Measurements from ENCODE around the gene POU6F2. TPM values are rescaled to one million over a fixed set of nuclear protein-coding genes. Genes with fewer than 3 reads are reported as not detected.

POU6F2 gene
- total RNA-seq, 1 experiment from 2014 or later, result 2.9 TPM

GRCh38 chr7:39399986-39400385 is 422.3 kb downstream of the POU6F2 start (continued):
- no peak for TF ChIP-seq AR (CRISPR knock-in tag; IDR thresholded peaks at IDR 0.05)
- TF ChIP-seq PRRX2 (CRISPR knock-in tag; IDR thresholded peaks at IDR 0.05), result no peak
- no peak for TF ChIP-seq MAX (CRISPR knock-in tag; IDR thresholded peaks at IDR 0.05)
- TF ChIP-seq EMX1 (CRISPR knock-in tag; IDR thresholded peaks at IDR 0.05), result no peak
- TF ChIP-seq CREM (CRISPR knock-in tag; IDR thresholded peaks at IDR 0.05), result no peak
- TF ChIP-seq TP53 (CRISPR knock-in tag; IDR thresholded peaks at IDR 0.05), result no peak
- no peak for TF ChIP-seq OVOL2 (CRISPR knock-in tag; IDR thresholded peaks at IDR 0.05; ENCODE audit: borderline replicate concordance)
- TF ChIP-seq NR2C2 (CRISPR knock-in tag; IDR thresholded peaks at IDR 0.05), result no peak
- no peak for TF ChIP-seq AFF4 (CRISPR knock-in tag; IDR thresholded peaks at IDR 0.05; ENCODE audit: borderline replicate concordance)

GRCh38 chr7:39400836-39401235 is 423.1 kb downstream of the POU6F2 start:
- CTCF ChIA-PET, result interaction anchor here (1.2 kb wide), 1 partner anchor 53 kb away, joined by 4 read pairs; no protein-coding TSS in a partner anchor
- Mint-ChIP-seq H3K27ac (no peak overlapping the region), H3K36me3 (no peaks in the 10 kb centered on the region), H3K4me3 (no peak overlapping the region), H3K9me3 (no peaks in the 10 kb centered on the region), H3K27me3 (ENCODE audit: low read depth) (no peaks in the 10 kb centered on the region), H3K4me1 (peaks cover 24% of the 10 kb centered on the region)
- no peak for DNase-seq (ENCODE audit: low spot score)
- ATAC-seq, result peak; percentile 44; the same call in 1 of the 2 replicates
- POLR2A ChIA-PET, result no interaction called here
- no peak for TF ChIP-seq TEAD4 (CRISPR knock-in tag; IDR thresholded peaks at IDR 0.05)
- TF ChIP-seq ZNF425 (CRISPR knock-in tag; conservative IDR thresholded peaks at IDR 0.05), result no peak
- TF ChIP-seq MAX (CRISPR knock-in tag; IDR thresholded peaks at IDR 0.05), result no peak
- no peak for TF ChIP-seq GTF2I (CRISPR knock-in tag; conservative IDR thresholded peaks at IDR 0.05)
- TF ChIP-seq USF1 (CRISPR knock-in tag; IDR thresholded peaks at IDR 0.05), result no peak
- no peak for TF ChIP-seq ZNF121 (CRISPR knock-in tag; IDR thresholded peaks at IDR 0.05)
- TF ChIP-seq HMGXB4 (CRISPR knock-in tag; IDR thresholded peaks at IDR 0.05), result no peak
- TF ChIP-seq CREM (CRISPR knock-in tag; IDR thresholded peaks at IDR 0.05), result no peak
- no peak for TF ChIP-seq CDX4 (CRISPR knock-in tag; IDR thresholded peaks at IDR 0.05; ENCODE audit: borderline replicate concordance)
- no peak for TF ChIP-seq MLX (CRISPR knock-in tag; IDR thresholded peaks at IDR 0.05)
- no peak for TF ChIP-seq AR (CRISPR knock-in tag; IDR thresholded peaks at IDR 0.05)
- no peak for TF ChIP-seq ZNF416 (CRISPR knock-in tag; IDR thresholded peaks at IDR 0.05)
- no peak for TF ChIP-seq NFE2L1 (CRISPR knock-in tag; IDR thresholded peaks at IDR 0.05)
- TF ChIP-seq FOXJ3 (CRISPR knock-in tag; IDR thresholded peaks at IDR 0.05; ENCODE audit: borderline replicate concordance), result no peak
